Activated CD4-positive, alpha-beta T cell treated with anti-CD3 and anti-CD28 coated beads, Interleukin-10, Interleukin-2, amounts not matched to agents 100 ng/mL and 50 ng/mL, durations not matched to agents 16 hours and 8 hours (primary cell): Measurements from ENCODE around the gene COL25A1.

Experiments
- DNase-seq: peaks from one replicate; pipeline ENCODE4 v3.0.0-alpha.2; 2020

Gene COL25A1

GRCh38 chr4:109214622-109215301, 87.7 kb downstream of the COL25A1 start:
- no peak for DNase-seq

- no peak for DNase-seq
Observed at GRCh38 chr4:109213056-109213455, 89.4 kb downstream of the COL25A1 start.

GRCh38 chr4:109211671-109212070, 90.8 kb downstream of the COL25A1 start:
- no peak for DNase-seq

- no peak for DNase-seq
Observed at GRCh38 chr4:109209647-109210046, 92.8 kb downstream of the COL25A1 start.

- DNase-seq, result no peak
Observed at GRCh38 chr4:109207898-109208297, 94.6 kb downstream of the COL25A1 start.

- DNase-seq, result no peak
Observed at GRCh38 chr4:109207061-109207460, 95.4 kb downstream of the COL25A1 start.

GRCh38 chr4:109206620-109207019, 95.8 kb downstream of the COL25A1 start:
- no peak for DNase-seq

GRCh38 chr4:109205186-109205585, 97.3 kb downstream of the COL25A1 start:
- DNase-seq, result no peak

- no peak for DNase-seq
Observed at GRCh38 chr4:109199585-109199984, 102.9 kb downstream of the COL25A1 start.

- no peak for DNase-seq
Observed at GRCh38 chr4:109195646-109196045, 106.8 kb downstream of the COL25A1 start.

- DNase-seq, result no peak
Observed at GRCh38 chr4:109191216-109191615, 111.2 kb downstream of the COL25A1 start.

GRCh38 chr4:109186458-109186945, 116.0 kb downstream of the COL25A1 start:
- DNase-seq, result no peak

- no peak for DNase-seq
Observed at GRCh38 chr4:109185951-109186350, 116.5 kb downstream of the COL25A1 start.

GRCh38 chr4:109185548-109185947, 116.9 kb downstream of the COL25A1 start:
- no peak for DNase-seq

- DNase-seq, result no peak
Observed at GRCh38 chr4:109184491-109184961, 117.9 kb downstream of the COL25A1 start.

- no peak for DNase-seq
Observed at GRCh38 chr4:109183931-109184490, 118.4 kb downstream of the COL25A1 start.

GRCh38 chr4:109182696-109183095, 119.8 kb downstream of the COL25A1 start:
- no peak for DNase-seq

- no peak for DNase-seq
Observed at GRCh38 chr4:109179061-109179460, 123.4 kb downstream of the COL25A1 start.

- no peak for DNase-seq
Observed at GRCh38 chr4:109177096-109177810, 125.2 kb downstream of the COL25A1 start.

- no peak for DNase-seq
Observed at GRCh38 chr4:109174224-109174953, 128.1 kb downstream of the COL25A1 start.

GRCh38 chr4:109172301-109172700, 130.2 kb downstream of the COL25A1 start:
- DNase-seq, result no peak

- DNase-seq, result no peak
Observed at GRCh38 chr4:109171070-109171469, 131.4 kb downstream of the COL25A1 start.

- no peak for DNase-seq
Observed at GRCh38 chr4:109169170-109169569, 133.3 kb downstream of the COL25A1 start.
